T1000 (cell line): ENCODE data around the gene FES.

Experiments used
- DNase-seq: peaks from one replicate; lab custom pipeline; 2025; ENCODE audit warnings: mixed read lengths; lab: John Stamatoyannopoulos, UW

Gene FES

DNA sequence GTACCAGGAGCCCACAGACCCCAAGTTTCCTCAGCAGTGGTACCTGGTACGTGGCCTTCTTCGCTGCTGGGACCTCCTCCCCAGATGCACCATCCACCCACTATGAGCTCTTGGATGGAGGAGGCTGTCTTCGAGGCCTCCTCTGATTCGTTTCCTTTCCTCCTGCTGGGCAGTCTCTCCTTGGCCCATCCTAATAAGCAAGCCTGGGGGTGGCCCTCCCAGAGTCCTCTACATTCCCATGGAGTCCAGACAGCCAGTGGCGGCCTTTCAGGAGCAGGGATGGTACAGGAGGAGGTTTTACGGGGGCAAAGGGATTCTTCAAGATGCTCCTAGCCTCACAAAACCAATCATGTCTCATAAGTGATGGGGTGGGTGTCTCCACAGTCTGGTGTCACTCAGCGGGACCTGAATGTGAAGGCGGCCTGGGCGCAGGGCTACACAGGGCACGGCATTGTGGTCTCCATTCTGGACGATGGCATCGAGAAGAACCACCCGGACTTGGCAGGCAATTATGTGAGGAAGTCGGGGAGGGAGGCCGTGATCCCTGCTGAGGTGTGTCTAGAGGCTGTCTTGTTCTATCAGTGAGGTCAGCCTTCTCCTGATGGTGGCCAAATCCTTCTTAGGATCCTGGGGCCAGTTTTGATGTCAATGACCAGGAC, 7.7 kb upstream of the FES start:
- no peak for DNase-seq

DNA sequence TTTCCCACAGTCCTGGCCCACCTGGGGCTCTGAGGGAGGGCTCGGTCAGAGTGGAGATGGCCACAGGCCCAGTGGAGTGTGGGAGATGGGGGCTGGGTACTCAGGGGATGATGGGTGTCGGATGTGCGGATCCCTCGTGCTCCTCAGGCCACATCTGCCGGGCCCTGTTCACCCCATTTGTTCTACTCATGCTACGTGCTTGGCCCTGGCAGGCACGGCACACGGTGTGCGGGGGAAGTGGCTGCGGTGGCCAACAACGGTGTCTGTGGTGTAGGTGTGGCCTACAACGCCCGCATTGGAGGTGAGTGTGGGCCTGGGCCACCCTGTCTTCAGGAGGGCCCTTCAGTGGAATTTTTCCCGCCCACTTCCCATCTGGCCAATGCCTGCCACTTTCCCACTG, 7.0 kb upstream of the FES start:
- no peak for DNase-seq

DNA sequence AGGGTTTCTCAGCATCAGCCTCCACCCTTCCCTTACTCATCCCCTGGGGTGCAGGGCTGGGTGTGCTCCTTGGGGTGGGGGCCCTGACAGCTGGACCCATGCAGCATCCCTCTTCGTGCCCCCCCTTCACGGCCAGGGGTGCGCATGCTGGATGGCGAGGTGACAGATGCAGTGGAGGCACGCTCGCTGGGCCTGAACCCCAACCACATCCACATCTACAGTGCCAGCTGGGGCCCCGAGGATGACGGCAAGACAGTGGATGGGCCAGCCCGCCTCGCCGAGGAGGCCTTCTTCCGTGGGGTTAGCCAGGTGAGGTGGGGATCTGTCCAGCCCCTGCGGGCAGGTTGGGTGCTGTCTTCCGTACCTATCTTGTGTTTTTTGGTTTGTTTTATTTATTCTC, 6.3 kb upstream of the FES start:
- DNase-seq, result no peak

DNA sequence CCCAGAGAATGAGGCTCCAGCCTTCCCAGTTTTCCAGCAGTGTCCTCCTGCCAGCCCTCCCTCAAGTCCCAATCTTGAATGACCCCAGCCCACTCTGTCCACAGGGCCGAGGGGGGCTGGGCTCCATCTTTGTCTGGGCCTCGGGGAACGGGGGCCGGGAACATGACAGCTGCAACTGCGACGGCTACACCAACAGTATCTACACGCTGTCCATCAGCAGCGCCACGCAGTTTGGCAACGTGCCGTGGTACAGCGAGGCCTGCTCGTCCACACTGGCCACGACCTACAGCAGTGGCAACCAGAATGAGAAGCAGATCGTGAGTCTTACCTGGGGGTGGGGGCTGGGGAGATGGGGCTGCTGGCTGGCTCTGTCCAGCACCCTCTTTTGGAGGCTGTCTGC, 5.6 kb upstream of the FES start:
- no peak for DNase-seq

DNA sequence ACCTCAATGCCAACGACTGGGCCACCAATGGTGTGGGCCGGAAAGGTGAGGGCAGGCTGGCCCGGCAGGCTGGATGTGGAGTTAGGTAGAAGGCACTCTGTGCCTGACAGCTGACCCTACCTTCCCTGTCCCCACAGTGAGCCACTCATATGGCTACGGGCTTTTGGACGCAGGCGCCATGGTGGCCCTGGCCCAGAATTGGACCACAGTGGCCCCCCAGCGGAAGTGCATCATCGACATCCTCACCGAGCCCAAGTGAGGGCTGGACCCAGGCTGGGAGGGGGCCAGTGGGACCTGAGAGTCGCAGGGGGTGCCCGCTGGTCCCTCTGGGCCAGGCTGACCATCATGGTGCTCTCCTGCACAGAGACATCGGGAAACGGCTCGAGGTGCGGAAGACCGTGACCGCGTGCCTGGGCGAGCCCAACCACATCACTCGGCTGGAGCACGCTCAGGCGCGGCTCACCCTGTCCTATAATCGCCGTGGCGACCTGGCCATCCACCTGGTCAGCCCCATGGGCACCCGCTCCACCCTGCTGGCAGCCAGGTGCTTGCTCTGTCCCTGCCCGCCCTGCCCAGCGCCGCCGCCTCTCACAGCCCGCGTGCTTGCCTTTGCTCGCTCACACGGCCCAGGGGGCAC, 4.5 kb upstream of the FES start:
- no peak for DNase-seq

DNA sequence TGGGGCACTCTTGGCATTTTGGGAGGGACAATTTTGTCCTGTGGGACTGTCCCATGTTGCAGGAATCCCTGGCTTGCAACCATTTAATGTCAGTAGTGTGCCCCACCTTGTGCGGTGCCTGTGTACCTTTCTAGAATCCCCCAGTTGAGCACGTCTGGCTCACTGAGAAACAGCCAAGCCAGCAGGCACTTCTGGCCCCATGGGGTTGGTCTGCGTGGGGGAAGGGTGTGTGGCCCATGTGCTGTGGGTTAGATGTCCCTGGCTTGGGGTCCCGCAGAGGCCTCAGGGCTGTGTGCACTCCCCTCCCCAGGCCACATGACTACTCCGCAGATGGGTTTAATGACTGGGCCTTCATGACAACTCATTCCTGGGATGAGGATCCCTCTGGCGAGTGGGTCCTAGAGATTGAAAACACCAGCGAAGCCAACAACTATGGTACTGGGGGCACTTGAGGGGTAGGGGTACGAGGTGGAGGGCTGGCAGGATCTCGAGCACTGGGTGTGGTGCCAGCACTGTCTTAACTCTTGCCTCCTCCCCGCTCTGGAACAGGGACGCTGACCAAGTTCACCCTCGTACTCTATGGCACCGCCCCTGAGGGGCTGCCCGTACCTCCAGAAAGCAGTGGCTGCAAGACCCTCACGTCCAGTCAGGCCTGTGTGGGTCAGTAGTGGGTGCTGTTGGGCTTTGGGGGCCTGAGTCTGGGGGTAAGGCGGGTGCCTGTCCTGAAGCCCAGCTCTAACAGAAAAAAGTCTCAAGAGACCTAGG, 3.7 kb upstream of the FES start:
- DNase-seq, result no peak

DNA sequence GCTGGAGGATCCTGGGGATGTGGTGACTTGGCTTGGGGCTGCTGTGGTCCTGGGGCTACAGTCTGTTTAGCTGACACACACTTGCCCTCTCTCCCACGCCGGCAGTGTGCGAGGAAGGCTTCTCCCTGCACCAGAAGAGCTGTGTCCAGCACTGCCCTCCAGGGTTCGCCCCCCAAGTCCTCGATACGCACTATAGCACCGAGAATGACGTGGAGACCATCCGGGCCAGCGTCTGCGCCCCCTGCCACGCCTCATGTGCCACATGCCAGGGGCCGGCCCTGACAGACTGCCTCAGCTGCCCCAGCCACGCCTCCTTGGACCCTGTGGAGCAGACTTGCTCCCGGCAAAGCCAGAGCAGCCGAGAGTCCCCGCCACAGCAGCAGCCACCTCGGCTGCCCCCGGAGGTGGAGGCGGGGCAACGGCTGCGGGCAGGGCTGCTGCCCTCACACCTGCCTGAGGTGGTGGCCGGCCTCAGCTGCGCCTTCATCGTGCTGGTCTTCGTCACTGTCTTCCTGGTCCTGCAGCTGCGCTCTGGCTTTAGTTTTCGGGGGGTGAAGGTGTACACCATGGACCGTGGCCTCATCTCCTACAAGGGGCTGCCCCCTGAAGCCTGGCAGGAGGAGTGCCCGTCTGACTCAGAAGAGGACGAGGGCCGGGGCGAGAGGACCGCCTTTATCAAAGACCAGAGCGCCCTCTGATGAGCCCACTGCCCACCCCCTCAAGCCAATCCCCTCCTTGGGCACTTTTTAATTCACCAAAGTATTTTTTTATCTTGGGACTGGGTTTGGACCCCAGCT, 2.9 kb upstream of the FES start:
- no peak for DNase-seq

DNA sequence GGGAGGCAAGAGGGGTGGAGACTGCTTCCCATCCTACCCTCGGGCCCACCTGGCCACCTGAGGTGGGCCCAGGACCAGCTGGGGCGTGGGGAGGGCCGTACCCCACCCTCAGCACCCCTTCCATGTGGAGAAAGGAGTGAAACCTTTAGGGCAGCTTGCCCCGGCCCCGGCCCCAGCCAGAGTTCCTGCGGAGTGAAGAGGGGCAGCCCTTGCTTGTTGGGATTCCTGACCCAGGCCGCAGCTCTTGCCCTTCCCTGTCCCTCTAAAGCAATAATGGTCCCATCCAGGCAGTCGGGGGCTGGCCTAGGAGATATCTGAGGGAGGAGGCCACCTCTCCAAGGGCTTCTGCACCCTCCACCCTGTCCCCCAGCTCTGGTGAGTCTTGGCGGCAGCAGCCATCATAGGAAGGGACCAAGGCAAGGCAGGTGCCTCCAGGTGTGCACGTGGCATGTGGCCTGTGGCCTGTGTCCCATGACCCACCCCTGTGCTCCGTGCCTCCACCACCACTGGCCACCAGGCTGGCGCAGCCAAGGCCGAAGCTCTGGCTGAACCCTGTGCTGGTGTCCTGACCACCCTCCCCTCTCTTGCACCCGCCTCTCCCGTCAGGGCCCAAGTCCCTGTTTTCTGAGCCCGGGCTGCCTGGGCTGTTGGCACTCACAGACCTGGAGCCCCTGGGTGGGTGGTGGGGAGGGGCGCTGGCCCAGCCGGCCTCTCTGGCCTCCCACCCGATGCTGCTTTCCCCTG, 2.2 kb upstream of the FES start:
- no peak for DNase-seq

DNA sequence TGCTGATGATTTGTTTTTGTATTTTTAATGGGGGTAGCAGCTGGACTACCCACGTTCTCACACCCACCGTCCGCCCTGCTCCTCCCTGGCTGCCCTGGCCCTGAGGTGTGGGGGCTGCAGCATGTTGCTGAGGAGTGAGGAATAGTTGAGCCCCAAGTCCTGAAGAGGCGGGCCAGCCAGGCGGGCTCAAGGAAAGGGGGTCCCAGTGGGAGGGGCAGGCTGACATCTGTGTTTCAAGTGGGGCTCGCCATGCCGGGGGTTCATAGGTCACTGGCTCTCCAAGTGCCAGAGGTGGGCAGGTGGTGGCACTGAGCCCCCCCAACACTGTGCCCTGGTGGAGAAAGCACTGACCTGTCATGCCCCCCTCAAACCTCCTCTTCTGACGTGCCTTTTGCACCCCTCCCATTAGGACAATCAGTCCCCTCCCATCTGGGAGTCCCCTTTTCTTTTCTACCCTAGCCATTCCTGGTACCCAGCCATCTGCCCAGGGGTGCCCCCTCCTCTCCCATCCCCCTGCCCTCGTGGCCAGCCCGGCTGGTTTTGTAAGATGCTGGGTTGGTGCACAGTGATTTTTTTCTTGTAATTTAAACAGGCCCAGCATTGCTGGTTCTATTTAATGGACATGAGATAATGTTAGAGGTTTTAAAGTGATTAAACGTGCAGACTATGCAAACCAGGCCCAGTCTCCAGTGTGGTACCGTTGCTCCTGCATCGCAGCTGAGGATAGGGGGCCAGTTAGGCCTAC, 1.4 kb upstream of the FES start:
- no peak for DNase-seq

DNA sequence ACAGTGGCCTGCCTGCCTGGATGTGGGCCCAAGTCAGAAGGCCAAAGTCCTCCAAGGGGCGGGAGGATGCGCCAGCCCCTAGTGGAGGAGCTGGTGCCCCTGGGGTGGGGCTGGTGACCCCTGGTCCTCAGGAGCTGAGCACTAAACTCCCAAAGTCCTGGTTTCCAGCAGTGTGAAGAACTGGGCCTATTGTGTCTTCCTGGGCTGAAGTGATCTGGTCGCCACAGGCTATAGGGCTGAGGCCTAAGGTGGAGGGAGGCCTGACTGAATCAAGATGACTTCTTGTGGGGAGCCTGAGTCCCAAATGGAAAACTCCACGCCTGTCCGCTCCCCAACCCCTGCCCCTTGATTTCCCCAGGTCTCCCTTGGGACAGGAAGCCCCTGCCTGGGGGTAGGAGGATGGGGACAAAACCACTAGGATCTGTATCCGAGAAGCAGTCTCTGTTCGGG, 753 bp upstream of the FES start:
- no peak for DNase-seq

DNA sequence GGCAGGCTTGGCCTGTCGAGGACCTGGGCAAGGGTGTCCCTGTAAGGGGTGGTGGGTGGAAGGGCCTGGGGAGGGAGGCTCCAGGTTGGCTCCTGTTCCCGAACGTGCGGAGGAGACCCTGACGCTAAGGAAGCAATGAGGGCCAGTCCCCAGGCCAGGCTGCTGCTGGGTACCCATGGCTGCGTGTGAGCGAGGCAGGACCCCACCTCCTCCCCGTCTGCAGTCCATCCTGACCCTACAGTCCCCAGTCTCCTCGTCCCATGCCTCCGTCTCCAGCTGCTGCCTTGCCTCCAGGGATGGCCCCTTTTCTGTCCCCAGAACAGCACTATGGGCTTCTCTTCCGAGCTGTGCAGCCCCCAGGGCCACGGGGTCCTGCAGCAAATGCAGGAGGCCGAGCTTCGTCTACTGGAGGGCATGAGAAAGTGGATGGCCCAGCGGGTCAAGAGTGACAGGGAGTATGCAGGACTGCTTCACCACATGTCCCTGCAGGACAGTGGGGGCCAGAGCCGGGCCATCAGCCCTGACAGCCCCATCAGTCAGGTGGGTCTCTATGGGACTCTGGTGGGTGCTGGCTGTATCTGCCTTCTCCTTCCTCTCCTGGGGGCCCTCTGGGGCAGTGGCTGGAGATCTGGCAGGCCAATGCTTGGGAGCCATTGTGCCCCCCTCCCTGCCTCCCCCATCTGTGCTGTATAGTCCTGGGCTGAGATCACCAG, 571 bp downstream of the FES start:
- DNase-seq, result no peak

DNA sequence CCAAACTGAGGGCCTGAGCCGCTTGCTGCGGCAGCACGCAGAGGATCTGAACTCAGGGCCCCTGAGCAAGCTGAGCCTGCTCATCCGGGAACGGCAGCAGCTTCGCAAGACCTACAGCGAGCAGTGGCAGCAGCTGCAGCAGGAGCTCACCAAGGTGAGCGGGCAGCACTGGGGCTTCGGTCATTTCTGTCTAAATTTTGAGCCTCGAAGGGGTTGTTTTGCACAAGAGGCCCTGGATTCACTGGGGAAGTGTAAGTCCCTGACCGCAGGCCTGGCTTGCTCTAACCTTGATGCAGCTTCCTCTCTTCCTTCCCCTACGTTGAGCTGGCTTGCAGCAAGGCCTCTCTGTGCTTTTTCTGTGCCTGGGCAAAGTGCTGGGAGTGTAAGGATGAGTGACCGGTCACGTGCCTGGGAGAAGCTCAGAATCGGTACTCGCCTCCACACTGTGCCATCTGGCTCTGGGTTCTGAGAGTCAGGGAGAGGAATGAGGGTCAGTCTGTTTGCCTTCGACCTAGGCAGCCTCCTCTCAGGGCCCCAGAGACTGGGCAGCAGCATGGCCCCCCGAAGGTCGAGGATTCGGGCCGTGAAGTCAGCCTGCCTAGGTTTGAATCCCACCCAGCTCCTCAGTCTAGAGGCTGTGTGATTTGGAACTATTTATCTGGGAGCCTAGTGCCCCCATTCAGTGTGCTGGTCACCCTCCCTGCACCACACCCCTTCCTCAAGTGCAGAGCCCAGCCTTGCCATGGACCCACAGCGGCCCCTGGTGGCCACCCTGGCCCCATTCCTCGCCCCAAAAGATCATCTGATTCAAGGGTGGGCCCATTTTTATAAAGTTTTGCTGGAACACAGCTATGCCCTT, 1.4 kb downstream of the FES start:
- peak; percentile 13 for DNase-seq

DNA sequence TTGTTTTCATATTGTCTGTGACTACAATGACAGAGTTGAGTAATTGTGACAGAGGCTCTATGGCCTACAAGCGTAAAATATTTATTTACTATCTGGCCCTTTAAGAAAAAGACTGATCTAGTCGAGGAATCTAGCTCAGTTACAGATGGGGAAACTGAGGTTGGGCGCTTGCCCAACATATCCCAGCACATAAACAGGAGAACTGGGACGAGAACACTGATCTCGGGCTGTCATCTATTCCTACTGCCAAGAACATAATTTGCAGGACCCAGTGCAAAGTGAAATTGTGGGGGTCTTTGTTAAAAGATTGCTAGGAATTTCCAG, 1.9 kb downstream of the FES start:
- no peak for DNase-seq

DNA sequence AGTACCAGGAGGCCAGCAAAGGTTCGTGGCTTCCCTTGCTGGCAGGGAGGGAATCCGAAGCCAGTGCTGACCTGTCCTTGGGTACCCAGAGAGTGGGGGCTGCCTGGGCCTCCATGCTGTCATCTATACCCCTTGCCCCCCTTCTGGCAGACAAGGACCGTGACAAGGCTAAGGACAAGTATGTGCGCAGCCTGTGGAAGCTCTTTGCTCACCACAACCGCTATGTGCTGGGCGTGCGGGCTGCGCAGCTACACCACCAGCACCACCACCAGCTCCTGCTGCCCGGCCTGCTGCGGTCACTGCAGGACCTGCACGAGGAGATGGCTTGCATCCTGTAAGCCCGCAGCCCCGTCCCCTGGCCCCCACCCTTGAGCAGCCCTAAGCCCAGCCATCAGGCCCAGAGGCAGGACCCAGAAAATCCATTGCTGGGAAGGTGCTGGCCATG, 2.8 kb downstream of the FES start:
- DNase-seq, result no peak

DNA sequence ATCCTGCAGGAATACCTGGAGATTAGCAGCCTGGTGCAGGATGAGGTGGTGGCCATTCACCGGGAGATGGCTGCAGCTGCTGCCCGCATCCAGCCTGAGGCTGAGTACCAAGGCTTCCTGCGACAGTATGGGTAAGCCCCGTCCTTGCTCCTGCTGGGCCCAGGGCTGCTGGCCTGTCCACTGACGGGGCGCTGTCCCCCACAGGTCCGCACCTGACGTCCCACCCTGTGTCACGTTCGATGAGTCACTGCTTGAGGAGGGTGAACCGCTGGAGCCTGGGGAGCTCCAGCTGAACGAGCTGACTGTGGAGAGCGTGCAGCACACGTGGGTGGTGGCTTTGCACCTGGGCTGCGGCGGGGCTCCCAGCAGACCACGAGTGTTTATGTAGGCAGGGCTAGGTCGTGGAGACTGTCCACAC, 5.0 kb downstream of the FES start:
- DNase-seq, result no peak

DNA sequence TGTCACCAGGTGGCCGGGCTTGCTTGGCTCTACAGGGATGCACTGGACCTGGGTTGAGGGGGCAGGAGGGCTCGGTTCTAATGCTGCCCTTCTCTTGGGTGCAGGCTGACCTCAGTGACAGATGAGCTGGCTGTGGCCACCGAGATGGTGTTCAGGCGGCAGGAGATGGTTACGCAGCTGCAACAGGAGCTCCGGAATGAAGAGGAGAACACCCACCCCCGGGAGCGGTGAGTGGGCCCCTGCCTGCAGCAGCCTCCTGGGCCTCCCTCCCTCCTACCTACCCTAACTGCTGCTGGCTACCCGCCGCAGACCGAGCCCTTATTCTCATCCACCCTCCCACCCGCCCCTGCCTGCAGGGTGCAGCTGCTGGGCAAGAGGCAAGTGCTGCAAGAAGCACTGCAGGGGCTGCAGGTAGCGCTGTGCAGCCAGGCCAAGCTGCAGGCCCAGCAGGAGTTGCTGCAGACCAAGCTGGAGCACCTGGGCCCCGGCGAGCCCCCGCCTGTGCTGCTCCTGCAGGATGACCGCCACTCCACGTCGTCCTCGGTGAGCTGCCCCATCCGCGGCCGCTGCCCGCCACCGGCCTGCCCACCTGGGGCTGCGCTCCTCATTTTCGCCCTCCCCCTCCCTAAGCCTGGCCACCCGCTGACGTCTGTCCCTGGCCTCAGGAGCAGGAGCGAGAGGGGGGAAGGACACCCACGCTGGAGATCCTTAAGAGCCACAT, 5.6 kb downstream of the FES start:
- DNase-seq, result no peak

DNA sequence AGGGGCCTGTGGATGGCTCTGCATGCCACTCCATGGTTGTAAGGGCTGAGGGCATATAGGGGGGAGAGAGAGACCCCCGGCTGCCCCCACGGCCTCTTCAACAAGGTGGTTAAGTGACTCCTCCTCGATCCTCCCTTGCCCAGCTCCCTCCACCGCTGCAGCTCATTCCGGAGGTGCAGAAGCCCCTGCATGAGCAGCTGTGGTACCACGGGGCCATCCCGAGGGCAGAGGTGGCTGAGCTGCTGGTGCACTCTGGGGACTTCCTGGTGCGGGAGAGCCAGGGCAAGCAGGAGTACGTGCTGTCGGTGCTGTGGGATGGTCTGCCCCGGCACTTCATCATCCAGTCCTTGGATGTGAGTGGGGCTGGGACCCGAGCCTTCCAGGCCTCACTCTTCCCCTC, 6.5 kb downstream of the FES start:
- DNase-seq, result no peak

DNA sequence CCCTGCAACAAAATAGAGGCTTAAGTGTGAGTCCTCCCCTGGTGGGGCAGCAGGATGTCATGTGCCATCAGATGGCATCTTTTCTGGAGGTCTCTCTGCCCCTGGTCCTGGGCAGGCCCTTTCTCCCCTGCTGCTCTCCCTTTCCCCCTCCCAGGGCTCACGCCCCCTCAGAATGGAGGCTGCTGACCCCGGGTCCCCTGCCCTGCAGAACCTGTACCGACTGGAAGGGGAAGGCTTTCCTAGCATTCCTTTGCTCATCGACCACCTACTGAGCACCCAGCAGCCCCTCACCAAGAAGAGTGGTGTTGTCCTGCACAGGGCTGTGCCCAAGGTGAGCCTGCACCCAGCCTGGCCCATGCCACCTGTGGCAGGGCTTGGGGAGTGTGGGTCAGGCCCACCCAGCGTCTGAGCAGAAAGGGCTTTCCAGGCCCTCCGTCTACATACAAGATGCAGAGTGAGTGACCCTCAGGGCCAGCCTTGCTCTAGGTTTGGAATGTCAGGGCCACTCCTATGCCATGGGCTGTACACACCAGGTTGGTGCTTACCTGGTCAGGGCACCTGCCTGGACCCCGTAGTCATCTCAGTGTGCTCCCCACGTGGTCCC, 7.1 kb downstream of the FES start:
- DNase-seq, result no peak
